A375 (cell line): ENCODE data around the gene ZNF208. TPM values are rescaled to one million over a fixed set of nuclear protein-coding genes. Genes with fewer than 3 reads are reported as not detected.

Source experiments
- total RNA-seq: library from RNA; depleted of rRNA; stranded (reverse); fragments of >200 nt; shearing (Covaris generic); gene quantifications from 2 replicates; pipeline ENCODE4 v1.2.3, GENCODE V29; 2014; rRNA removed

The ZNF208 gene
- 2.2 and 3.2 TPM in 2 replicates for total RNA-seq

DNA sequence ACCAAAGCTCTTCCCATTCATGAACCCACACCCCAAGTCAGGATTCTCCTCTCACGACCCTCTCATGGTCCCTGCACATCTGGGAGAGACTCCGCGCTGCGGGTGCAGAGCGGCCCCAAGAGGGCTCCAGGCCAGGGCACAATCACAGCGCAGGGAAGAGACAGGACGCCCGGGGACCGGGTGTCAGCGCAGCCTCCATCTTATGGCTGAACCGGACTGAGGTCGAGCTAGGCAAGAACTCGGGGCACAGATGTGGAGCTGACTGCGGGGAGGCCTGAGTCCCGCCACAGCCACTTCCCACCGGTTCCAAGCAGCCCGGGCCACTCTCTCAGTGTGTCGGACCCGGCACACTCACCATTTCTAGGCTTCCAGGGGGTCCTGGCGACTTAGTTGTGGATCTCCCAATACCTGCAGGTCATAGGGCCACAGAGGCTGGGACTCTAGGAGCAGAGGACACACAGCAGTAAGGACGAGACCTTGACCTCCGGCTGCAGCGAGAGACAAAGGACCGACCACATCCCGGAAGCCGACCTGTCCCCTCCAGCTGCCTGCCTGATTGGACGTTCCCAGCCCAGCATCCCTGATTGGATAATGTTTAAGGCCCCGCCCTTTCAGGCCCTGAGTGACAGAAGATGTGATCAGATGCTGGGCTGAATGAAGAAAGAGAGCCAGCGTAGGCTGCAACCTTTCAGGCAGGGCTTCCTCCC lies at the start of gene ZNF208:
TSS of gene ZNF208 (minus strand) at position 507 of the 707 bp plus-strand sequence. CDS start at position 358, 149 bp downstream.

Other genes with a start within 250 kb of the ZNF208 start
- gene ZNF100, start 243.4 kb downstream of the ZNF208 start, total RNA-seq, result 7.5 and 7.8 TPM in 2 replicates
- 13.1 and 14.3 TPM in 2 replicates for gene ZNF43, start 174.8 kb downstream of the ZNF208 start, total RNA-seq
- 2.9 and 3.7 TPM in 2 replicates for gene ZNF257, start 41.5 kb upstream of the ZNF208 start, total RNA-seq
- 0.56 and 0.68 TPM in 2 replicates for gene ZNF676, start 186.0 kb upstream of the ZNF208 start, total RNA-seq